Measurements from ENCODE around the gene SETX.

The SETX gene

GRCh38 chr9:132238992-132239391 is 115.8 kb downstream of the SETX start:
- DNase-seq, result no peak

GRCh38 chr9:132238026-132238972 is 116.5 kb downstream of the SETX start:
- no peak for DNase-seq

GRCh38 chr9:132237481-132237880 is 117.3 kb downstream of the SETX start:
- no peak for DNase-seq

GRCh38 chr9:132236662-132237311 is 118.0 kb downstream of the SETX start:
- no peak for DNase-seq

- DNase-seq, result peak; percentile 79
Observed at GRCh38 chr9:132235894-132236661, 118.7 kb downstream of the SETX start.

- no peak for DNase-seq
Observed at GRCh38 chr9:132235125-132235524, 119.7 kb downstream of the SETX start.

GRCh38 chr9:132234535-132234934 is 120.3 kb downstream of the SETX start:
- no peak for DNase-seq

GRCh38 chr9:132233138-132233537 is 121.6 kb downstream of the SETX start:
- no peak for DNase-seq

GRCh38 chr9:132232522-132232921 is 122.3 kb downstream of the SETX start:
- no peak for DNase-seq

GRCh38 chr9:132231019-132231701 is 123.6 kb downstream of the SETX start:
- no peak for DNase-seq

GRCh38 chr9:132230605-132231004 is 124.2 kb downstream of the SETX start:
- DNase-seq, result no peak

- no peak for DNase-seq
Observed at GRCh38 chr9:132228062-132228461, 126.7 kb downstream of the SETX start.

GRCh38 chr9:132226571-132227430 is 128.0 kb downstream of the SETX start:
- DNase-seq, result no peak

- DNase-seq, result no peak
Observed at GRCh38 chr9:132224645-132225044, 130.1 kb downstream of the SETX start.

- DNase-seq, result no peak
Observed at GRCh38 chr9:132221941-132222340, 132.8 kb downstream of the SETX start.

- DNase-seq, result no peak
Observed at GRCh38 chr9:132218208-132218607, 136.6 kb downstream of the SETX start.

GRCh38 chr9:132216861-132217619 is 137.7 kb downstream of the SETX start:
- DNase-seq, result no peak

- DNase-seq, result no peak
Observed at GRCh38 chr9:132214027-132214622, 140.7 kb downstream of the SETX start.

GRCh38 chr9:132211570-132211969 is 143.2 kb downstream of the SETX start:
- DNase-seq, result no peak

Data from activated T-cell treated with anti-CD3 and anti-CD28 coated beads for 4 hours (primary cell).